ENCODE results near the gene CPA5.

Gene CPA5

GRCh38 chr7:130379921-130380860, 35.6 kb downstream of the CPA5 start, which contains the start of gene CPA1:
Gene CPA1 (plus strand): TSS chr7:130380494. CDS start chr7:130380521, 27 bp downstream.
- no peak within 1 kb of the TSS for H3K4me3 ChIP-seq (ENCODE audit: low read depth, low read length)
- no peak for TF ChIP-seq CTCF (IDR thresholded peaks at IDR 0.05; ENCODE audit: borderline replicate concordance, insufficient read depth, low read depth, low read length)

- no peak for TF ChIP-seq CTCF (IDR thresholded peaks at IDR 0.05; ENCODE audit: borderline replicate concordance, insufficient read depth, low read depth, low read length)
Observed at GRCh38 chr7:130380861-130381455, 36.3 kb downstream of the CPA5 start.

GRCh38 chr7:130381468-130382312, 37.1 kb downstream of the CPA5 start:
- 0 out of 2 replicates have a peak, but pooled peaks have one; percentile 10 for TF ChIP-seq CTCF (IDR thresholded peaks at IDR 0.05; ENCODE audit: borderline replicate concordance, insufficient read depth, low read depth, low read length)
- no peak overlapping the region for H3K4me3 ChIP-seq (ENCODE audit: low read depth, low read length)

More at GRCh38 chr7:130380861-130381455, 36.3 kb downstream of the CPA5 start:
- H3K4me3 ChIP-seq (ENCODE audit: low read depth, low read length): no peak overlapping the region

- no peak for TF ChIP-seq CTCF (IDR thresholded peaks at IDR 0.05; ENCODE audit: borderline replicate concordance, insufficient read depth, low read depth, low read length)
Observed at GRCh38 chr7:130383187-130383980, 38.8 kb downstream of the CPA5 start.

GRCh38 chr7:130384371-130384801, 39.8 kb downstream of the CPA5 start:
- TF ChIP-seq CTCF (IDR thresholded peaks at IDR 0.05; ENCODE audit: borderline replicate concordance, insufficient read depth, low read depth, low read length): no peak
- no peak overlapping the region for H3K4me3 ChIP-seq (ENCODE audit: low read depth, low read length)

More at GRCh38 chr7:130383187-130383980, 38.8 kb downstream of the CPA5 start:
- no peak overlapping the region for H3K4me3 ChIP-seq (ENCODE audit: low read depth, low read length)

All from GM12875 (cell line).